HepG2 (cell line): ENCODE data around the gene TLDC2. TPM values are rescaled to one million over a fixed set of nuclear protein-coding genes. Genes with fewer than 3 reads are reported as not detected.

ENCODE experiments used
- ATAC-seq: fragments of 200-7000 bp; cut with Tn5 transposase; 3 replicates; pipeline ENCODE4 v1.9.1; 2020; ENCODE audit warnings: mild to moderate bottlenecking, moderate library complexity
- BruUV-seq: library from RNA; stranded (reverse); fragments of 400-500 nt; replicated peaks from 2 replicates; lab custom pipeline; 2021; lab: Mats Ljungman, UMichigan
- CTCF ChIA-PET: fragments of 300-600 bp; formaldehyde crosslinking; extraction: SDS; loops from one replicate; lab custom pipeline; 2021; ENCODE audit warnings: low total read pairs, inconsistent platforms, low intra/inter-chr PET ratio; lab: Yijun Ruan, JAX
- POLR2A ChIA-PET: fragments of 350-600 bp; sonication (Branson Sonifier 250); formaldehyde crosslinking; loops from one replicate; lab custom pipeline; 2020; ENCODE audit warnings: antibody characterized with exemption, inconsistent platforms; lab: Yijun Ruan, JAX
- DNase-seq: peaks from one replicate; pipeline ENCODE4 v3.0.0-alpha.2; 2015; ENCODE audit warnings: low spot score
- FAIRE-seq: peaks from 3 replicates; lab custom pipeline; 2011; peaks lifted over from hg19 to GRCh38; lab: Jason Lieb, UNC
- H2AFZ ChIP-seq: one replicate; pipeline ENCODE4 v1.6.1; 2011; ENCODE audit warnings: low read length, inconsistent platforms
- H3K27ac ChIP-seq: fragments of 300-600 bp; 3 replicates; pipeline ENCODE4 v1.8.0; 2011; ENCODE audit warnings: mixed run types, mild to moderate bottlenecking, mixed read lengths, low read length, inconsistent platforms; ENCODE audit not compliant: insufficient read depth; ENCODE audit errors: extremely low read length
- H3K27me3 ChIP-seq, 2 experiments: fragments of 200-600 bp in 1 of 2; 2 replicates in 1 of 2; 3 replicates in 1 of 2; pipeline versions ENCODE4 v1.6.0 to v1.8.0; 2011; ENCODE audit warnings: low read length in 2 of 2, mild to moderate bottlenecking in 2 of 2, moderate library complexity in 2 of 2, inconsistent platforms in 1 of 2; ENCODE audit not compliant: insufficient read depth in 2 of 2, control insufficient read depth in 1 of 2
- H3K36me3 ChIP-seq, 2 experiments: fragments of 200-600 bp in 1 of 2; replicated peaks in 1 of 2; 2 replicates in 1 of 2; 3 replicates in 1 of 2; pipeline versions ENCODE4 v1.5.1 to v1.8.0; 2011; ENCODE audit warnings: low read length in 2 of 2, inconsistent platforms in 1 of 2; ENCODE audit not compliant: insufficient read depth in 2 of 2, control insufficient read depth in 1 of 2
- H3K4me1 ChIP-seq: 2 replicates; pipeline ENCODE4 v1.5.1; 2012; ENCODE audit warnings: low read length, inconsistent platforms; ENCODE audit not compliant: insufficient read depth
- H3K4me2 ChIP-seq: 2 replicates; pipeline ENCODE4 v1.6.0; 2011; ENCODE audit warnings: low read depth, low read length, inconsistent platforms
- H3K4me3 ChIP-seq, 3 experiments: fragments of 200-600 bp in 1 of 3; sonication (generic), shearing (Covaris generic) in 1 of 3; replicated peaks in 1 of 3; 2 replicates each; pipeline ENCODE4 v1.5.1; 2011 to 2016; ENCODE audit warnings: low read length in 3 of 3, inconsistent platforms in 2 of 3, low read depth in 2 of 3, mild to moderate bottlenecking in 2 of 3, control low read depth in 1 of 3, mixed read lengths in 1 of 3; ENCODE audit not compliant: insufficient read depth in 1 of 3
- H3K79me2 ChIP-seq: one replicate; pipeline ENCODE4 v1.6.1; 2011; ENCODE audit warnings: low read length, inconsistent platforms; ENCODE audit not compliant: insufficient read depth
- H3K9ac ChIP-seq: 2 replicates; pipeline ENCODE4 v1.6.0; 2011; ENCODE audit warnings: mild to moderate bottlenecking, low read depth, low read length, inconsistent platforms; ENCODE audit not compliant: insufficient read depth
- H3K9me3 ChIP-seq: 2 replicates; pipeline ENCODE4 v1.5.1; 2012; ENCODE audit warnings: mild to moderate bottlenecking, low read length
- H4K20me1 ChIP-seq: 2 replicates; pipeline ENCODE4 v1.6.0; 2011; ENCODE audit warnings: inconsistent platforms, mild to moderate bottlenecking, low read length, moderate library complexity; ENCODE audit not compliant: insufficient read depth
- BRD4 ChIP-seq: sonication (generic); formaldehyde crosslinking; IDR thresholded peaks from 2 replicates; pipeline ENCODE4 v1.4.0; 2020; ENCODE audit warnings: missing genetic modification reagents
- FOXJ3 ChIP-seq: sonication (generic); formaldehyde crosslinking; IDR thresholded peaks from 2 replicates; pipeline ENCODE4 v1.4.0; 2020; ENCODE audit warnings: missing genetic modification reagents, mild to moderate bottlenecking, borderline replicate concordance
- HNF4A ChIP-seq: sonication (generic); formaldehyde crosslinking; IDR thresholded peaks from 2 replicates; pipeline ENCODE4 v1.4.0; 2020; ENCODE audit warnings: missing genetic modification reagents
- MBNL3 ChIP-seq: fragments of 250-450 bp; sonication (Bioruptor Pico); conservative IDR thresholded peaks from 2 replicates; pipeline ENCODE4 v1.8.0; 2022; ENCODE audit warnings: mild to moderate bottlenecking, inconsistent platforms
- PHF8 ChIP-seq: sonication (generic); formaldehyde crosslinking; IDR thresholded peaks from 2 replicates; pipeline ENCODE4 v1.5.0; 2020; ENCODE audit warnings: missing genetic modification reagents
- SP4 ChIP-seq: sonication (generic); formaldehyde crosslinking; IDR thresholded peaks from 2 replicates; pipeline ENCODE4 v1.8.1; 2023; ENCODE audit warnings: mild to moderate bottlenecking, missing genetic modification reagents
- SRY ChIP-seq: sonication (generic); formaldehyde crosslinking; IDR thresholded peaks from 2 replicates; pipeline ENCODE4 v1.8.0; 2022; ENCODE audit warnings: mild to moderate bottlenecking, missing genetic modification reagents
- ZNF547 ChIP-seq: sonication (generic); formaldehyde crosslinking; IDR thresholded peaks from 2 replicates; pipeline ENCODE4 v1.5.1; 2020; ENCODE audit warnings: mild to moderate bottlenecking, missing genetic modification reagents
- ZNF652 ChIP-seq: IDR thresholded peaks from 2 replicates; pipeline ENCODE4 v1.6.1; 2016; ENCODE audit warnings: low read depth, borderline replicate concordance
- ZXDC ChIP-seq: sonication (generic); formaldehyde crosslinking; IDR thresholded peaks from 2 replicates; pipeline ENCODE4 v1.5.0; 2020; ENCODE audit warnings: mild to moderate bottlenecking, missing genetic modification reagents
- WGBS: methylation state at CpG from one replicate; pipeline ENCODE4 v1.1.6; 2017; ENCODE audit warnings: low lambda C conversion rate; 5-methylcytosine and 5-hydroxymethylcytosine counted together
- in situ Hi-C: cut with HindIII; loops from 2 replicates; pipeline ENCODE4 v1.10.0; 2017; ENCODE audit warnings: low pct_unique_long_range_greater_than_20kb; ENCODE audit not compliant: extremely low pct_ligation_motif_present
- intact Hi-C: fragments of 100-400 bp; cut with micrococcal nuclease; formaldehyde crosslinking; loops from one replicate; pipeline ENCODE4 v1.10.0; 2022; ENCODE audit not compliant: unreplicated experiment
- polyA plus RNA-seq, 8 experiments: library from polyadenylated mRNA; depleted of rRNA in 3 of 8; stranded (reverse) in 7 of 8; unstranded in 1 of 8; fragments of >200 nt; fragmentation: Illumina TruSeq in 4 of 8; extraction: Trizol in 4 of 8; gene quantifications; 2 replicates each; pipeline versions ENCODE4 v1.2.1 to v1.2.3, GENCODE V29; 2011 to 2016; ENCODE audit warnings: low read depth in 4 of 8, missing spikeins in 1 of 8, mixed read lengths in 1 of 8; ENCODE audit not compliant: insufficient read depth in 1 of 8
- total RNA-seq, 5 experiments: library from RNA; depleted of rRNA; stranded (reverse); fragments of >200 nt; fragmentation: Illumina TruSeq; extraction: Trizol; gene quantifications; 2 replicates each; pipeline ENCODE4 v1.2.3, GENCODE V29; 2016; ENCODE audit warnings: low read depth in 1 of 5
- TF ChIP-seq, protein P1 (sequence below): sonication (generic); formaldehyde crosslinking; IDR thresholded peaks from 2 replicates; pipeline ENCODE4 v1.4.0; 2020; ENCODE audit warnings: missing genetic modification reagents

Gene TLDC2
- total and polyA plus RNA-seq, 2 of the 13 experiments (the other 11 are each of a cell fraction or from before 2014, with no cell fraction given): 1.5 to 1.6 TPM

DNA sequence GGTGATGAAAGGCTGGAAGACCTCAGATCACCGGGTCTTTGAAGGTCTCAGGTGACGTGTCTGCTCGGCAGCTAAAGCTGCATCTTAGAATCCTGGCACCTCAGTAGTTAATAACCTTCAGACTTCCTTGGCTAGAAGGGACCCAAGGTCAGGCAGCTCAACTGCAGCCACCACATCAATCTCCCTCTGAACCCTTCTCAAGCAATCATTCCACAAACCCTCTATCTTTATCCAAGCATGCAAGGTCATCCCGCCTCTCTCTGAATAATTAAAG is 16.7 kb upstream of the TLDC2 start:
- BruUV-seq: no TSS peak
- intact Hi-C loops: no loop called here
- H3K4me1 ChIP-seq: peaks cover 39% of the 10 kb centered on the region
- no peaks in the 10 kb centered on the region; a peak in 2 of 5 replicates for H3K36me3 ChIP-seq
- CTCF ChIA-PET: no interaction called here
- H3K9ac ChIP-seq: no peak overlapping the region
- H3K27me3 ChIP-seq: 0 out of 5 replicates have a peak, but pooled peaks cover 0 to 1% of the 10 kb centered on the region in 2 experiments
- FAIRE-seq: peak; percentile 78
- H3K4me3 ChIP-seq: no peak overlapping the region
- no peak for TF ChIP-seq FOXJ3 (CRISPR knock-in tag)
- TF ChIP-seq ZNF652: peak; percentile 66; the same call in 1 of the 2 replicates
- no peak for TF ChIP-seq MBNL3 (CRISPR knock-in tag)
- TF ChIP-seq HNF4A (CRISPR knock-in tag): 0 out of 2 replicates have a peak, but pooled peaks have one; percentile 12
- TF ChIP-seq, all 625 proteins: peak for 2
- no peak for ATAC-seq
- Histone ChIP-seq H3K4me2 (no peak overlapping the region), H4K20me1 (no peaks in the 10 kb centered on the region), H3K79me2 (peaks cover 22% of the 10 kb centered on the region), H3K27ac (no peak overlapping the region), H3K9me3 (no peaks in the 10 kb centered on the region), H2AFZ (no peak overlapping the region)
- no peak for DNase-seq
- WGBS: 94% methylated on average over 4 of the region's 4 CpGs
- POLR2A ChIA-PET: no interaction called here
- in situ Hi-C loops: no loop called here

DNA sequence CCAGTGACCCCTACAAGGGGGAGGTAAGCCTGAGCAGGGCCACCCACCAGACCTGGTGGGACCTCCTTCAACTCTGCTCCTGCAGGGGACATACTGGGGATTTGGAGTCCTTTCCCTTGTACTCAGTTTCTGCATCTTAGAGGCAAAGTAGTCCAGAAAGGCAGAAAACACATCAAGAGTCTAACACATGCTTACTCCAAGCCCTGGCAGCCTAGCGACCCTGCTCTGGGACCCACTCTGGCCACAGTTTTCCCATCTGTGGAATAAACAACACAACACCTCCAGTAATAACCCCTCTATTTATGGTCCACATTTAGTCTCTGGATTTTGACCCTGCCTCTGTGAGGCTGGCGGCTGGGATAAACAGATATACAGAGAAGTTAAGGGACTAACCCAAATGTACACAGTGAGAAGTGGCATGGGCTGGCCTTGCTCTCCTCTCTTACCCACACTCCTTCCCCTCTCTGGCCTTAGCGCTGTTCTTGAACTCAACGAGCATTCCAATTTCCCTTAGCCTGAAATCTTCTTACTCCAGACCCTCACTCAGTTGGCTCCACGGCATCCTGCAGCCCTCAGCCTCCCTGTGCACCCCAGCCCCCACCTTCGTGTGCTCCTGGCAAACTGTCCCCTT is 16.1 kb upstream of the TLDC2 start:
- POLR2A ChIA-PET: interaction anchor here (1.4 kb wide), 1 partner anchor 86 kb away, joined by 3 read pairs; the partner anchor contains the start of gene DSN1
- peaks cover 45% of the 10 kb centered on the region for H3K4me1 ChIP-seq
- CTCF ChIA-PET: no interaction called here
- 0 out of 2 replicates have a peak, but pooled peaks have one; percentile 18 for TF ChIP-seq PHF8 (CRISPR knock-in tag)
- 0 out of 2 replicates have a peak, but pooled peaks have one; percentile 64 for TF ChIP-seq ZNF547 (CRISPR knock-in tag)
- TF ChIP-seq, protein P1, sequence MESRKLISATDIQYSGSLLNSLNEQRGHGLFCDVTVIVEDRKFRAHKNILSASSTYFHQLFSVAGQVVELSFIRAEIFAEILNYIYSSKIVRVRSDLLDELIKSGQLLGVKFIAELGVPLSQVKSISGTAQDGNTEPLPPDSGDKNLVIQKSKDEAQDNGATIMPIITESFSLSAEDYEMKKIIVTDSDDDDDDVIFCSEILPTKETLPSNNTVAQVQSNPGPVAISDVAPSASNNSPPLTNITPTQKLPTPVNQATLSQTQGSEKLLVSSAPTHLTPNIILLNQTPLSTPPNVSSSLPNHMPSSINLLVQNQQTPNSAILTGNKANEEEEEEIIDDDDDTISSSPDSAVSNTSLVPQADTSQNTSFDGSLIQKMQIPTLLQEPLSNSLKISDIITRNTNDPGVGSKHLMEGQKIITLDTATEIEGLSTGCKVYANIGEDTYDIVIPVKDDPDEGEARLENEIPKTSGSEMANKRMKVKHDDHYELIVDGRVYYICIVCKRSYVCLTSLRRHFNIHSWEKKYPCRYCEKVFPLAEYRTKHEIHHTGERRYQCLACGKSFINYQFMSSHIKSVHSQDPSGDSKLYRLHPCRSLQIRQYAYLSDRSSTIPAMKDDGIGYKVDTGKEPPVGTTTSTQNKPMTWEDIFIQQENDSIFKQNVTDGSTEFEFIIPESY (CRISPR knock-in tag): 0 out of 2 replicates have a peak, but pooled peaks have one; percentile 13
- no peak for TF ChIP-seq SP4
- 0 out of 2 replicates have a peak, but pooled peaks have one; percentile 35 for TF ChIP-seq BRD4
- TF ChIP-seq ZXDC (CRISPR knock-in tag): no peak
- no peak for TF ChIP-seq SRY (CRISPR knock-in tag)

More for the DNA sequence above, 16.1 kb upstream of the TLDC2 start:
- Histone ChIP-seq H3K36me3 (no peaks in the 10 kb centered on the region; a peak in 2 of 5 replicates), H3K4me2 (0 out of 2 replicates have a peak overlapping the region, but pooled peaks have one; percentile 13), H4K20me1 (no peaks in the 10 kb centered on the region), H3K9ac (no peak overlapping the region), H3K27me3 (peaks cover 1 to 4% of the 10 kb centered on the region in 2 experiments; a peak in 1 of 5 replicates), H3K27ac (no peak overlapping the region), H3K79me2 (peaks cover 22% of the 10 kb centered on the region), H3K4me3 (no peak overlapping the region), H2AFZ (no peak overlapping the region), H3K9me3 (no peaks in the 10 kb centered on the region)
- intact Hi-C loops (no loop called here), in situ Hi-C loops (no loop called here)
- ATAC-seq: no peak
- 67% methylated on average over 6 of the region's 6 CpGs for whole genome bisulfite sequencing
- DNase-seq: no peak
- peak; percentile 42 for FAIRE-seq
- TSS peak; percentile 29 for BruUV-seq
